Hindlimb muscle (tissue), 1 donor: ENCODE data around the gene ATP8B2. TPM values are rescaled to one million over a fixed set of nuclear protein-coding genes. Genes with fewer than 3 reads are reported as not detected.
"Not testable (repeated sequence)": the region's sequence is repeated elsewhere in the genome, so short reads cannot be mapped to it uniquely, and the experiment has no call there.

Experiments used
- DNase-seq: peaks from one replicate; pipeline ENCODE4 v3.0.0-alpha.2; 2013
- polyA plus RNA-seq: library from polyadenylated mRNA; unstranded; fragments of 120-200 nt; gene quantifications from one replicate; pipeline ENCODE4 v1.2.1, GENCODE V29; 2013; ENCODE audit not compliant: insufficient read length

The ATP8B2 gene
- polyA plus RNA-seq, 1 donor: 22.4 TPM

- no peak for DNase-seq
These were observed 22.6 kb downstream of the ATP8B2 start for GRCh38 chr1:154347961-154348360.

DNA sequence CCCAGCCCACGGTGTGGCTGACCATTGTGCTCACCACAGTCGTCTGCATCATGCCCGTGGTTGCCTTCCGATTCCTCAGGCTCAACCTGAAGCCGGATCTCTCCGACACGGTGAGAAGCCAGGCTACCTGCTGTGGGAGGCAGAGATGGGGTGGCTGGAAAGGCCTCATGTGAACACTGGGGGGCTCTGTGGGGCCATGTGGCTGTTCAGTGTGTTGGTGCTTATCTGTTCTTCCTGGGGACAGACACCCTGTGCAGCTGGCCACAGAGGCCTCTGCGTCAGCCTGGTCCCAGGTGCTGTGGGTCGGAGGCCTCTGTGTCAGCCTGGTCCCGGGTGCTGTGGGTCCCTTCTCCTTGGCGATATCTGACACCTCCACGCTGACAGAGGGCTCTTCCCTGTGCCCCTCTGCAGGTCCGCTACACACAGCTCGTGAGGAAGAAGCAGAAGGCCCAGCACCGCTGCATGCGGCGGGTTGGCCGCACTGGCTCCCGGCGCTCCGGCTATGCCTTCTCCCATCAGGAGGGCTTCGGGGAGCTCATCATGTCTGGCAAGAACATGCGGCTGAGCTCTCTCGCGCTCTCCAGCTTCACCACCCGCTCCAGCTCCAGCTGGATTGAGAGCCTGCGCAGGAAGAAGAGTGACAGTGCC lies 23.2 kb downstream of the ATP8B2 start:
- no peak for DNase-seq

DNA sequence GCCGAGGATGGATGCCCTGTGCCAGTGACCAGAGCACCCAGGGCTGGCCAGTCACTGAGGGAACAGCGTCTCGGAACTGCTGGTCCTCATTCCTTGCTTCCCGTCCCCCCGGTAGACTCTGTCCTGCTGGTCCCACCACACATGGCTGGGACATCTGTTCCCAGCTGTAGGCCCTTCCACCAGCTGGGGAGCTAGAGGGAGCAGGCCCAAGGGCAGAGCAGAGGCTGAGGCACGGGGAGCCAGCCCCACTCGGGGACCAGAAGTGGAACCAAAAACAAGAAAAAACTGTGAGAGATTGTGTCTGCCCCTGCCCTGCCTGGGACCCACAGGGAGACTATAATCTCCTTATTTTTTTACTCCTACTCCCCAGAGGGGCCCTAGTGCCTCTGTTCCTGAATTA lies 23.8 kb downstream of the ATP8B2 start:
- DNase-seq: no peak

DNA sequence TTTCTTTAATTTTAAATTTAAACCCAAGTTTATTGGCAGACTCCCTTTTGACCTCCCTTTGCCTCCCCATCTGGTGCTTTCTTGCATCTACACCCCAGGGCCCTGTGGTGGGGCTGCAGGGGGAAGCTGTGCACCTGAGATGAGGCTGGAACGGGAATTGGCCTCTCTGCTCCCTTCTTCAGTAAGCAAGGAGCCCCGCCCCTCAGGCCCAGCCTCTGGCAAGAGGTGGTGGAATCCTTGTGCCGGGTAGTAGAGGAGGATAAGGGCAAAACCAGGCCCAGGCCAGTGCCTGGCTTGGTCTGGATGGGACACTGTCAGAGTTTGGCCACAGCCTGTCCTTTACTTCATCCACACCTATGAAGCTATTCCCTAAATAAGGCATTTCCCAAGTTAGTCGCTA lies 25.1 kb downstream of the ATP8B2 start:
- DNase-seq: no peak

DNA sequence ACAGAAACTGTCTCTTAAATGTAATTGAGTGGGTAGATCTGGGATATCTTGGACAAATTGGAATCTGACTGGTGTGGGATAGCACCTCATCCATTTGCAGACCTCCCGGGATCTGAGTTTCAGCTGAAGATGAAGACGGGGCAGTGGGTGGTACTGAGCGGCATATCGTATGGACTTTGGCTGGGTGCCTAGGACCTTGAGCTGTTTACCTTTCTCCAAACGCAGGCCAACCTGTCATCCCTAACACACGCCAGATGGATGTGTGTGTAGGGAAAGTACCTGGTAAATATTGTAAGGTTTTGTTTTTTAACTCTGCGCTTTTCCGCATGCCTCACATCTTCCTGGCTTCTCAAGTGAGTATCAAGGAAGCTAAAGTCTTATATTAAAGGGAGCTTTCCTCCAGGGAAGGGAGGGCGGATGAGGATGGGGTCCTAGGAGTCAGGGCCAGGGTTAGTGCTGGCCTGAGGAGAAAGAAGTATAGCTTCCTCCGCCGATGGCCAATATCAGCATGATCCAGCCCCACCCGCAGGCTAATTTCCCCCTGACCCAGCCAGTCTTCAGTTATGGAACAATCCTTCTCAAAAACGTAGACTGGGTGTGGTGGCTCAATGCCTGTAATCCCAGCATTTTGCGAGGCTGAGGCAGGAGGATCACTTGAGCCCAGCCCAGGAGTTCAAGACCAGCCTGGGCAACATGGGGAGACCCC lies 26.2 kb downstream of the ATP8B2 start:
- no peak for DNase-seq

DNA sequence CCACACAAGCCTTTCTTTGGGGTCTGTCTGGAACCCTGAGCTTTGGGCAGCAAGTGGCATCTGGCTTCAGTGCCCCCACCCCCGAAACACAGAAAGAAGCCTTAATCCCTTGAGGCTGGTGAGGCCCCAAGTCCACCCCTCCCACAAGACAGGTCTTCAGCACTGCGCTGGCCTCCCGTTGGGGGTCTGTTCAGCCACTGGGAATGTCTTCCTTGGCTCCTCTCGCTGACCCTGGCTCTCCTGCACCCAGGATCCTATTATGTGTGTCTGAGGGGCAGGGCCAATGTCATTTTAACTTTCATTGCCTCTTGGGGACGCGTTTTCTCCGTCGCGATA lies 26.9 kb downstream of the ATP8B2 start:
- no peak for DNase-seq

- no peak for DNase-seq
These were observed 27.5 kb downstream of the ATP8B2 start for GRCh38 chr1:154352581-154353459.

GRCh38 chr1:154353460-154353904 lies 28.2 kb downstream of the ATP8B2 start:
- DNase-seq: no peak

- DNase-seq: no peak
These were observed 28.6 kb downstream of the ATP8B2 start for GRCh38 chr1:154353966-154354365.

DNA sequence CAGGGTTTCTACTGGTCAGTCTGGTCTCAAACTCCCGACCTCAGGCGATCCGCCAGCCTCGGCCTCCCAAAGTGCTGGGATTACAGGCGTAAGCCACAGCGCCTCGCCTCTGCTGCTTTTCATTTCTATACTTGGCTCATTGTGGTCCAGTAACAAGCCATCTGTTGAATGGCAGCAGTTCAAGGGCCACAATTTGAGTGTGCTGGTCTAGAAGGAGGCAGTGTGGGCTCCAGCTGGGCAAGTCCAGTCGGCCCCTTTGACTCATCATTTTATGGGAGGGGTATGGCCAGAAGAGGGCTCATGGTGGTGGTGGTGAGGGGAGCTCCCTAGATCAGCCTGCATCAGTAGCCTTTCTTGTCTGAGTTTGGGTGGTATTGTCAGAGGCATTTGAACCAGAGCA lies 33.2 kb downstream of the ATP8B2 start:
- no peak for DNase-seq

DNA sequence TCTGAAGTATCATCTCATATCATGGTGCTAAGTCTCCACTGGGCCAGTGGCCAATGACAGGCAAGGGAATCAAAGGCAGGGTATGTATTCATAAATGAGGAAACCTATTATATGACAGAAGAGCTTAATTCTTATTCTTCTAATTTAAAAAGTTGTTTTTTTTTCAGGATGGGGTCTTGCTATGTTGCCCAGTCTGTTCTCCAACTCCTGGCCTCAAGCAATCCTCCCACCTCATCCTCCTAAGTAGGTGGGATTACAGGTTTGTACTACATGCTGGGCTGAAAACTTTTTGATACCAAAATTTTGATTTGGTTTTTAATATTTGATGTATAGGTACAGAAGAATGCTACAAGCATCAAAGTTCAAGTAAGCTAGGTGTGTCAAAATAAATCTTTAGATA lies 35.0 kb downstream of the ATP8B2 start:
- DNase-seq: no peak

DNA sequence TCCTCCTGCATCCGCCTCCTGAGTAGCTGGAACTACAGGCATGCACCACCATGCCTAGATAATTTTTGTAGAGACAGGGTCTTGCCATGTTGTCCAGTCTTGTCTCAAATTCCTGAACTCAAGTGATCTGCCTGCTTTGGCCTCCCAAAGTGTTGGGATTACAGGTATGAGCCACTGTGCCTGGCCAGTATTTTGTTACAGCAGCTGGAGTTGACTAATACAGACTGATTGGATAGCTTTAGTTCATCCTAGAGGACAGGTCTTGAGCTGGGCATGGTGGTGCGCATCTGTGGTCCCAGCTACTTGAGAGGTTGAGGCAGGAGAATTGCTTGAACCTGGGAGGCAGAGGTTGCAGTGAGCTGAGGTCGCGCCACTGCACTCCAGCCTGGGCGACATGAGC lies 35.6 kb downstream of the ATP8B2 start:
- not testable (repeated sequence) for DNase-seq

DNA sequence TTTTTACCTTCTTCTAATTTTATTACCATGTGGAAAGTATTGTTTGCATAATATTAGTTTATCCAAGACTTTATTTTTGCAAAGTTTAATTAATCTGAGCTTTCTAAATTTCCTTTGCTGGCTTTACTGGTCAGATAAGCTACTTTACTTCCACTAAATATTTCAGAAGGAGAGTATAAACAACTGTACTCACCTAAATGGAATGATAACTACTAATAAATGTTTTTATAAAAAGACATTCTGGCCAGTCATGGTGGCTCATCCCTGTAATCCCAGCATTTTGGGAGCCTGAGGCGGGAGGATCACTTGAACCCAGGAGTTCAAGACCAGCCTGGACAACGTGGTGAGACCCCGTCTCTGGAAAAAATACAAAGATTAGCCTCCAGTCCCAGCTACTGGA lies 36.0 kb downstream of the ATP8B2 start:
- DNase-seq: no peak

- DNase-seq: no peak
These were observed 46.1 kb downstream of the ATP8B2 start for GRCh38 chr1:154371436-154371835.

DNA sequence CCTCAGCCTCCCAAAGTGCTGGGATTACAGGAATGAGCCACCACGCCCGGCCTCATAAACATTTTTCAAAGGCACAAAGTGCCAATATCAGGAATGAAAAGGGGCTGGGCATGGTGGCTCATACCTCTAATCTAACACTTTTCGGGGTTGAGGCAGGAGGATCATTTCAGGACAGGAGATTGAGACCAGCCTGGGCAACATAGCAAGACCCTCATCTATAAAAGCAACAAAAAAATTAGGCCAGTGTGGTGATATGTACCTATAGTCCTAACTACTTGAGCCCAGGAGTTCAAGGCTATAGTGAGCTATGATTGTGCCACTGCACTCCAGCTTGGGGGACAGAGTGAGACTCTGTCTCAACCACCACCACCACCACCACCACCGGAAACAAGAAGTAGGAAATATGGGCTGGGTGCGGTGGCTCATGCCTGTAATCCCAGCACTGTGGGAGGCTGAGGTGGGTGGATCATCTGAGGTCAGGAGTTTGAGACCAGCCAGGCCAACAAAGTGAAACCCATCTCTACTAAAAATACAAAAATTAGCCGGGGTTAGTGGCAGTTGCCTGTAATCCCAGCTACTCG lies 48.5 kb downstream of the ATP8B2 start:
- DNase-seq: not testable (repeated sequence)

GRCh38 chr1:154379301-154379700 lies 54.0 kb downstream of the ATP8B2 start:
- no peak for DNase-seq

- no peak for DNase-seq
These were observed 59.5 kb downstream of the ATP8B2 start for GRCh38 chr1:154384650-154385489.

DNA sequence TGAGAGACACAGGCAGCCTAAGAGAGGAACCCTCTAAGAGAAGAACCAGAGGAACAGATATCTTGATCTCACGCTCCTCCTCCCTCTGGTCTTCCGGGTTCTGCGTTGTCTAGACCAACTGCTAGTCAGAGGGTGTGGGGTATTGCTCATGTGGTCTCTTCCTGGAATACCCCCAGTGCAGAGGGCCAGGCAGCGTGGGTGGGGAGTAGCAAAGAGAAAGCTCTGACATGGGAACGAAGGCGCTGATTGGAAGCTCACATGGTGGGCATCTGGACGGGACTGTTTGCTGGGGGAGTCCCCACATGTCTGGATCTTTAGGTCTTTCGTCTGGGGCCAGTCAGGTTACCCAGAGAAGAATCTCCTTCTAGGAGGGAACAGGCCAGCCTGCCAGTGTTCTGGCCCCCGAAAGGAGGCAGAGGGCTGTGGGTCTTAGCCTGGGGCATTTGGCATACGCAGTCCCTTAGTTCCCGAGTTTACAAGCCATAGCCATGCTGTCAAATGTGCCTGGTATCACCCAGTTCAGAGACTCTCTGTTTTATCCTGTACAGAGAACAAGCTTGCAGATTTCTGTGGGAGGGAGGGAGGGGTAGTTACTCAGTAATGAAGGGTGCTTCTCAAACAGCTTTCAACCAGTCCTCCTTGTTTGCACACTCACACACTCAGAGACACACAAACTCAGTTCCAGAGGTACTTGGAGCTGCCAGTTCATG lies 61.5 kb downstream of the ATP8B2 start:
- no peak for DNase-seq

- no peak for DNase-seq
These were observed 65.9 kb downstream of the ATP8B2 start for GRCh38 chr1:154391086-154391770.

DNA sequence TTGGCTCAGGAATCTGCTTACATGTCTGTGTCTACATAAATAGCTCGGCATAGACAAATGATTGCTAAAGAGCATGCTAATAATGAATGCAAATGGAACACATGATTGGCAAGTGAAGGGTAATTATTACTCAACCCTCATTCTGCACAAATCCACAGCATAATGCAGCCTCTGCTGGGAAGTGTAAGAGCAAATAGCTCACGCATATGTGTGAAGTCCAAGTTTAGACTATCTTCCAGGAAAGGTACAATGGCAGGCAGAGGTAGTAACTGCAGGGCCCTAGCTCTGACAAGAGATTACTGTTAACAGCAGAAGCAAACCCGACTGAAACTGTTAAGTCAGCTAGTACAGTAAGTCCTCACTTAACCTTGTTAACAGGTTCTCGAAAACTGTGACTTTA lies 72.8 kb downstream of the ATP8B2 start:
- DNase-seq: no peak

GRCh38 chr1:154398678-154399077 lies 73.4 kb downstream of the ATP8B2 start:
- no peak for DNase-seq
